Astrocyte of the spinal cord (primary cell): Measurements from ENCODE around the gene PALM.
A peak's percentile ranks its signal among the peaks of the same experiment; 100 is the strongest.
"Not testable (repeated sequence)": the region's sequence is repeated elsewhere in the genome, so short reads cannot be mapped to it uniquely, and the experiment has no call there.

Experiments
- DNase-seq: peaks from one replicate; pipeline ENCODE4 v3.0.0; 2011; ENCODE audit warnings: low read depth, low spot score
- H3K4me3 ChIP-seq: 2 replicates; pipeline ENCODE4 v1.5.1; 2011; ENCODE audit warnings: low read depth, mild to moderate bottlenecking, low read length, moderate library complexity
- CTCF ChIP-seq: IDR thresholded peaks from 2 replicates; pipeline ENCODE4 v1.5.1; 2012; ENCODE audit warnings: low read depth, mild to moderate bottlenecking, low read length, inconsistent platforms
- in situ Hi-C: cut with HindIII; loops from 2 replicates; pipeline ENCODE4 v1.10.0; 2017; ENCODE audit warnings: low sequenced_read_pairs

Gene PALM

GRCh38 chr19:738509-739128 is 29.9 kb downstream of the PALM start:
- no peak for DNase-seq
- TF ChIP-seq CTCF = no peak
- in situ Hi-C loops = no loop called here
- H3K4me3 ChIP-seq = no peak overlapping the region

- DNase-seq = no peak
- in situ Hi-C loops = no loop called here
- no peak for TF ChIP-seq CTCF
- no peak overlapping the region for H3K4me3 ChIP-seq
Observed at GRCh38 chr19:739998-740715, 31.4 kb downstream of the PALM start.

GRCh38 chr19:740816-741505 is 32.2 kb downstream of the PALM start:
- in situ Hi-C loops, DNase-seq, H3K4me3 ChIP-seq: not testable (repeated sequence)

GRCh38 chr19:741506-742131 is 32.9 kb downstream of the PALM start:
- TF ChIP-seq CTCF = peak; percentile 17
- H3K4me3 ChIP-seq = no peak overlapping the region
- in situ Hi-C loops = no loop called here
- DNase-seq = no peak

GRCh38 chr19:742540-743075 is 33.9 kb downstream of the PALM start:
- no peak for DNase-seq
- in situ Hi-C loops = no loop called here
- H3K4me3 ChIP-seq = no peak overlapping the region
- no peak for TF ChIP-seq CTCF

- DNase-seq = no peak
- no peak for TF ChIP-seq CTCF
- in situ Hi-C loops = no loop called here
- no peak overlapping the region for H3K4me3 ChIP-seq
Observed at GRCh38 chr19:743168-743687, 34.5 kb downstream of the PALM start.

- in situ Hi-C loops, H3K4me3 ChIP-seq, DNase-seq: not testable (repeated sequence)
Observed at GRCh38 chr19:745138-745537, 36.4 kb downstream of the PALM start.
